B cell (primary cell): ENCODE measurements around the gene TSPAN32. TPM values are rescaled to one million over a fixed set of nuclear protein-coding genes. Genes with fewer than 3 reads are reported as not detected.

ENCODE experiments used
- ATAC-seq: fragments of 200-7000 bp; cut with Tn5 transposase; one replicate; pipeline ENCODE4 v1.10.0; 2021; ENCODE audit warnings: low read depth, mild to moderate bottlenecking, moderate number of reproducible peaks, moderate library complexity
- CTCF ChIA-PET: fragments of 350-600 bp; sonication (Branson Sonifier 250); formaldehyde crosslinking; loops from one replicate; lab custom pipeline; 2021; ENCODE audit warnings: antibody characterized with exemption, inconsistent platforms; lab: Charles Lee
- POLR2A ChIA-PET: fragments of 350-600 bp; sonication (Branson Sonifier 250); formaldehyde crosslinking; loops from one replicate; lab custom pipeline; 2021; ENCODE audit warnings: antibody characterized with exemption; lab: Charles Lee
- DNase-seq: peaks from one replicate; pipeline ENCODE4 v3.0.0; 2013
- H2AFZ ChIP-seq: 2 replicates; pipeline ENCODE4 v1.6.1; 2012; ENCODE audit warnings: mild to moderate bottlenecking, low read depth, low read length; ENCODE audit not compliant: insufficient read depth, poor library complexity, severe bottlenecking
- H3K27ac ChIP-seq, 2 donors: 1 replicate in 1 of 2; 2 replicates in 1 of 2; pipeline ENCODE4 v1.5.1; 2012 to 2013; ENCODE audit warnings: low read length in 2 of 2, mild to moderate bottlenecking in 2 of 2, moderate library complexity in 1 of 2
- H3K27me3 ChIP-seq, 4 experiments: fragments of 200-600 bp in 1 of 4; sonication (generic) in 1 of 4; replicated peaks in 1 of 4; 1 replicate in 2 of 4; 2 replicates in 2 of 4; pipeline versions ENCODE4 v1.6.1 to v1.7.0; 2013 to 2016; ENCODE audit warnings: low read length in 3 of 4, mild to moderate bottlenecking in 2 of 4, mixed read lengths in 1 of 4, moderate library complexity in 1 of 4; ENCODE audit not compliant: insufficient read depth in 4 of 4, control insufficient read depth in 3 of 4; ENCODE audit errors: control extremely low read depth in 1 of 4
- H3K36me3 ChIP-seq, 2 experiments: replicated peaks in 1 of 2; 1 replicate in 1 of 2; 2 replicates in 1 of 2; pipeline versions ENCODE4 v1.6.1 to v1.7.1; 2013; ENCODE audit warnings: low read length in 1 of 2; ENCODE audit not compliant: insufficient read depth in 2 of 2, control insufficient read depth in 1 of 2; ENCODE audit errors: control extremely low read depth in 1 of 2, extremely low read depth in 1 of 2
- H3K4me1 ChIP-seq, 2 donors: fragments of 200-600 bp in 1 of 2; sonication (generic) in 1 of 2; 1 replicate in 1 of 2; 2 replicates in 1 of 2; pipeline versions ENCODE4 v1.5.1 to v1.6.1; 2013 to 2017; ENCODE audit warnings: low read length in 2 of 2; ENCODE audit not compliant: control insufficient read depth in 2 of 2, insufficient read depth in 2 of 2
- H3K4me2 ChIP-seq: replicated peaks from 2 replicates; pipeline ENCODE3; 2012; ENCODE audit warnings: mild to moderate bottlenecking, low read depth, low read length; ENCODE audit not compliant: poor library complexity, severe bottlenecking
- H3K4me3 ChIP-seq, 5 experiments: fragments of 200-600 bp in 1 of 5; sonication (generic) in 1 of 5; 1 replicate in 3 of 5; 2 replicates in 2 of 5; pipeline versions ENCODE4 v1.5.1 to v1.7.0; 2011 to 2016; ENCODE audit warnings: low read length in 4 of 5, mild to moderate bottlenecking in 4 of 5, low read depth in 2 of 5, control low read depth in 1 of 5, moderate library complexity in 1 of 5; ENCODE audit not compliant: insufficient read depth in 1 of 5; ENCODE audit errors: control extremely low read depth in 1 of 5, extremely low read depth in 1 of 5
- H3K79me2 ChIP-seq: fragments of 200-600 bp; sonication (generic); one replicate; pipeline ENCODE4 v1.6.0; 2016; ENCODE audit warnings: low read length; ENCODE audit not compliant: control insufficient read depth, insufficient read depth
- H3K9ac ChIP-seq: fragments of 200-600 bp; sonication (generic); 2 replicates; pipeline ENCODE4 v1.6.1; 2017; ENCODE audit warnings: mild to moderate bottlenecking, low read length, moderate library complexity
- H3K9me3 ChIP-seq, 3 donors: one replicate each; pipeline versions ENCODE4 v1.6.1 to v1.7.1; 2013; ENCODE audit warnings: low read length in 2 of 3; ENCODE audit not compliant: control insufficient read depth in 2 of 3, insufficient read depth in 1 of 3; ENCODE audit errors: control extremely low read depth in 1 of 3
- H4K20me1 ChIP-seq: 2 replicates; pipeline ENCODE4 v1.6.0; 2012; ENCODE audit warnings: mild to moderate bottlenecking, low read length; ENCODE audit not compliant: insufficient read depth, control insufficient read depth, poor library complexity, severe bottlenecking
- H3K27ac Mint-ChIP-seq: one replicate; pipeline ENCODE4 v1.8.0; 2021; ENCODE audit warnings: mixed read lengths
- H3K27me3 Mint-ChIP-seq: one replicate; pipeline ENCODE4 v1.8.0; 2021; ENCODE audit warnings: mixed read lengths
- H3K4me1 Mint-ChIP-seq: one replicate; pipeline ENCODE4 v1.8.0; 2021; ENCODE audit warnings: mixed read lengths
- H3K4me3 Mint-ChIP-seq: one replicate; pipeline ENCODE4 v1.8.0; 2021; ENCODE audit warnings: mixed read lengths
- H3K9me3 Mint-ChIP-seq: one replicate; pipeline ENCODE4 v1.8.0; 2022; ENCODE audit warnings: mixed read lengths; ENCODE audit not compliant: insufficient read depth
- CTCF ChIP-seq: fragments of 200-600 bp; IDR thresholded peaks from one replicate; pipeline ENCODE4 v1.8.0; 2022; ENCODE audit warnings: antibody characterized with exemption, mild to moderate bottlenecking
- EZH2 ChIP-seq: IDR thresholded peaks from 2 replicates; pipeline ENCODE4 v1.6.1; 2012; ENCODE audit warnings: borderline replicate concordance, low read depth, mild to moderate bottlenecking, moderate library complexity, low read length; ENCODE audit not compliant: insufficient read depth, poor library complexity, severe bottlenecking
- WGBS: methylation state at CpG from one replicate; pipeline ENCODE4 v1.1.5; 2013; ENCODE audit warnings: missing lambda C conversion rate; ENCODE audit not compliant: insufficient coverage; 5-methylcytosine and 5-hydroxymethylcytosine counted together
- intact Hi-C: fragments of 100-400 bp; cut with micrococcal nuclease; formaldehyde crosslinking; loops from one replicate; pipeline ENCODE4 v1.10.0; 2022
- polyA plus RNA-seq: library from polyadenylated mRNA; depleted of rRNA; stranded (reverse); fragments of >200 nt; gene quantifications from 2 replicates; pipeline ENCODE4 v1.2.3, GENCODE V29; 2012
- total RNA-seq, 2 donors: library from RNA; stranded (reverse); fragments of 120-200 nt in 1 of 2; gene quantifications; 1 replicate in 1 of 2; 2 replicates in 1 of 2; pipeline versions ENCODE4 v1.2.3 to v1.2.4, GENCODE V29; 2013 to 2022

TSPAN32 gene
- total and polyA plus RNA-seq, 2 donors (not counting 1 experiment from before 2014, with no cell fraction given) = 22.2 to 75.9 TPM

- Histone ChIP-seq H3K4me3 (no peak overlapping the region), H3K27ac (no peak overlapping the region), H3K4me1 (peaks cover 0 to 13% of the 10 kb centered on the region in 2 donors), H4K20me1 (no peaks in the 10 kb centered on the region), H3K9me3 (peaks cover 0 to 7% (median 0%) of the 10 kb centered on the region in 3 donors), H3K9ac (no peak overlapping the region), H2AFZ (no peak overlapping the region), H3K79me2 (no peaks in the 10 kb centered on the region), H3K36me3 (no peaks in the 10 kb centered on the region), H3K4me2 (no peak overlapping the region), H3K27me3 (peaks cover 0 to 2% (median 0%) of the 10 kb centered on the region in 4 experiments)
- Mint-ChIP-seq H3K27me3 (peaks cover 8% of the 10 kb centered on the region), H3K4me3 (no peak overlapping the region), H3K4me1 (no peaks in the 10 kb centered on the region), H3K9me3 (peaks cover 5% of the 10 kb centered on the region), H3K27ac (no peak overlapping the region)
- no peak for ATAC-seq
- WGBS = 89% methylated on average over 5 of the region's 7 CpGs
- intact Hi-C loops = no loop called here
- TF ChIP-seq CTCF (no peak), EZH2 (no peak)
- POLR2A ChIA-PET = no interaction called here
- DNase-seq = no peak
- CTCF ChIA-PET = interaction anchor here (3.0 kb wide), 1 partner anchor 101 kb away, joined by 11 read pairs; no protein-coding TSS in a partner anchor
These were observed 16.9 kb downstream of the TSPAN32 start for GRCh38 chr11:2318707-2319106.

- Histone ChIP-seq H3K9me3 (peaks cover 0 to 7% (median 0%) of the 10 kb centered on the region in 3 donors), H3K36me3 (no peaks in the 10 kb centered on the region), H3K9ac (no peak overlapping the region), H3K27ac (no peak overlapping the region), H4K20me1 (no peaks in the 10 kb centered on the region), H3K4me1 (peaks cover 0 to 9% of the 10 kb centered on the region in 2 donors), H2AFZ (no peak overlapping the region), H3K27me3 (peaks cover 0 to 2% (median 0%) of the 10 kb centered on the region in 4 experiments), H3K79me2 (no peaks in the 10 kb centered on the region), H3K4me2 (no peak overlapping the region), H3K4me3 (no peak overlapping the region)
- no peaks in the 10 kb centered on the region for H3K4me1 Mint-ChIP-seq
- ATAC-seq = no peak
- no peak for DNase-seq
- POLR2A ChIA-PET = no interaction called here
- no peak overlapping the region for H3K27ac Mint-ChIP-seq
- TF ChIP-seq EZH2 (no peak), CTCF (no peak)
- WGBS = 86% methylated on average over 8 of the region's 10 CpGs
- no peak overlapping the region for H3K4me3 Mint-ChIP-seq
- CTCF ChIA-PET = interaction anchor here (1.3 kb wide), 1 partner anchor 15 kb away, joined by 6 read pairs; no protein-coding TSS in a partner anchor
- peaks cover 5% of the 10 kb centered on the region for H3K9me3 Mint-ChIP-seq
- intact Hi-C loops = no loop called here
- H3K27me3 Mint-ChIP-seq = peaks cover 8% of the 10 kb centered on the region
These were observed 18.1 kb downstream of the TSPAN32 start for GRCh38 chr11:2319791-2320472.
